ENCODE data around the gene ANKH.

- TF ChIP-seq EP300 (IDR thresholded peaks at IDR 0.05) = no peak
- TF ChIP-seq CTCF (IDR thresholded peaks at IDR 0.05) = no peak
Observed at GRCh38 chr5:14729448-14730385, 141.9 kb downstream of the ANKH start.
